Measurements from ENCODE around the gene MED6. TPM values are rescaled to one million over a fixed set of nuclear protein-coding genes. Genes with fewer than 3 reads are reported as not detected.

Gene MED6, protein sequence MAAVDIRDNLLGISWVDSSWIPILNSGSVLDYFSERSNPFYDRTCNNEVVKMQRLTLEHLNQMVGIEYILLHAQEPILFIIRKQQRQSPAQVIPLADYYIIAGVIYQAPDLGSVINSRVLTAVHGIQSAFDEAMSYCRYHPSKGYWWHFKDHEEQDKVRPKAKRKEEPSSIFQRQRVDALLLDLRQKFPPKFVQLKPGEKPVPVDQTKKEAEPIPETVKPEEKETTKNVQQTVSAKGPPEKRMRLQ
- 10 to 100 TPM; 49.1 to 50.7 TPM for total RNA-seq
- 50.6 TPM for polyA plus RNA-seq (2013, experiment 1 of 2)
- polyA plus RNA-seq (2013, experiment 2 of 2) = 44.4 TPM
- long read RNA-seq, experiment 1, transcript MED6-201 (8 exons, 1,995 nt) = major isoform, 10 of 24 reads
- long read RNA-seq, experiment 1, partial matches to known transcripts = 6 of 24 reads
- long read RNA-seq, experiment 1, other reads (novel, unspliced or antisense) = 6 of 24 reads
- long read RNA-seq, experiment 2, transcript MED6-206 (4 exons, 1,093 nt) = minor isoform, 6 of 47 reads
- long read RNA-seq, experiment 2, transcript MED6-201 (8 exons, 1,995 nt) = major isoform, 29 of 47 reads
- long read RNA-seq, experiment 2, partial matches to known transcripts = 1 of 47 reads
- long read RNA-seq, experiment 2, other reads (novel, unspliced or antisense) = 9 of 47 reads
- long read RNA-seq, experiment 3, transcript MED6-201 (8 exons, 1,995 nt) = major isoform, 33 of 41 reads
- long read RNA-seq, experiment 3, partial matches to known transcripts = 2 of 41 reads
- long read RNA-seq, experiment 3, other reads (novel, unspliced or antisense) = 5 of 41 reads
- long read RNA-seq, experiment 4, transcript MED6-206 (4 exons, 1,093 nt) = minor isoform, 18 of 118 reads
- long read RNA-seq, experiment 4, transcript MED6-201 (8 exons, 1,995 nt) = major isoform, 90 of 118 reads
- long read RNA-seq, experiment 4, partial matches to known transcripts = 5 of 118 reads
- long read RNA-seq, experiment 4, other reads (novel, unspliced or antisense) = 3 of 118 reads

DNA sequence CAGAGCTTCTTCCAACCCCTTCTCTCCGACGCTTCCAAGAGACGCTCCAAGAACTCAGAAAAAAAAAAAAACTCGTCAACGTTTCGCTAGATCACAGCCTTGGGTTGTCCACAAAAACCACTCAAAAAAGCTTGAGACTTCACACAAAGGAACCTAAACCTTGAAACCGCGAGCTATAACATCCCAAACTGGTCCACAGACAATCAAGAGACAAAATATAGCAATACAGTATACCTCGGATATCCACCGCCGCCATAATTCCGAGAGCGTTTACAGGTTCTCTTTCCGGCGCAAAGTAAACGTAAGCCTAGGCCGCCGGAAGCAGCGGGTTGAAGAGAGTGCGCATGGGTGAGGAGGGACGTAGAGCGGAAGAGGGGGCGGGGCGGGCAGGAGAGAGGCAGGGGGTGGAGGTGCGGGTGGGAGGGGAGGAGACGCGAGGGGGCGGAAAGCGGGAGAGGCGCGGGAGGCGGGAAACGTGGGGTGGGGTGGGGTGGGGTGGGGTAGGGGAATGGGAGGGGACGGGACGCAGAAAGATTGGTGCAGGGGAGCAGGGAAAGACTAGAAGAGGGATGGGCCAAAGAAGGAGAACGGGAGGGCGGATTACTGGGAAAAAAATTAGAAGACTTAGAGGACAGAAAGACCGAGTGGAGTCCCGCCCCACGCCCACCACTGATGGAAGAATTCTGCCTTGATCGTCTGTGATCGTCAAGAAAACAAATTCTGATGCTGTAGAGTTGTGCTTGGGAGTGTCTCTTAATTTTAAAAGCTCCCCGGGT, at the start of gene MED6:
MED6 (minus strand) TSS at position 274 of the 776 bp plus-strand sequence; CDS start at position 256, 18 bp downstream.
- Mint-ChIP-seq H3K4me1 (peaks cover 10% of the 10 kb centered on the region), H3K27ac (peak within 1 kb of the TSS; percentile 100), H3K4me3 (peak within 1 kb of the TSS; percentile 96), H3K27me3 (ENCODE audit: insufficient read depth) (peaks cover 4% of the 10 kb centered on the region), H3K9me3 (no peaks in the 10 kb centered on the region), H3K36me3 (ENCODE audit: low read depth) (peaks cover 6% of the 10 kb centered on the region)
- Histone ChIP-seq H3K27me3 (ENCODE audit: control insufficient read depth, insufficient read depth, low read length, poor library complexity, severe bottlenecking) (no peaks in the 10 kb centered on the region), H3K9ac (ENCODE audit: extremely low read depth, low read length, poor library complexity, severe bottlenecking) (peak within 1 kb of the TSS; percentile 89), H3K27ac (ENCODE audit: low read depth, low read length) (peak within 1 kb of the TSS; percentile 48), H3K36me3 (ENCODE audit: control insufficient read depth, insufficient read depth, low read length) (peaks cover 19% of the 10 kb centered on the region), H3K4me3 (ENCODE audit: low read length) (peak within 1 kb of the TSS; percentile 98), H3K4me1 (ENCODE audit: control insufficient read depth, insufficient read depth, low read length) (no peaks in the 10 kb centered on the region), H3K9me3 (ENCODE audit: control insufficient read depth, low read length) (no peaks in the 10 kb centered on the region)
- whole genome bisulfite sequencing, 2 experiments (ENCODE audit: insufficient coverage in 1 of 2, insufficient read length in 1 of 2) = 1 to 6% methylated on average over 19 to 33 of the region's 43 CpGs
- TF ChIP-seq CTCF (conservative IDR thresholded peaks at IDR 0.05) = no peak
- peak; percentile 97 for DNase-seq

DNA sequence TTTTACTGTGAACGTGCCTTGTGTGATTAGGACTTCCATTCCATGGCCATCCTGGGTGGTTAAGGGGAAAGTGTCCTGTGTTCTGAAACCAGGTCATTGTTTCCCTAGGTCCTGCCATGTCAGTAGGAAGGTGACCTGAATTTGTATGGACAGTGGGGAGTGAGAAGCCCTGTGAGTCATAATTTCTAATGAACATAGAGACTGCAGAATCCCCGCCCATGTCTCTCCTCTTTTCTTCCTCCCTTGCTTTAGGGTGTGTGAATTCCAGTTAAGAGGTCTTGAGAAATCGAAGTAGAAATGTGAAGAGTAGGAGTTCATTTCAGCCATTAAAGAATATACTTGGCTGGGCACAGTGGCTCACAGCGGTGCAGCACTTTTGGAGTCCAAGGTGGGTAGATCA, 49.3 kb upstream of the MED6 start:
- TF ChIP-seq CTCF (conservative IDR thresholded peaks at IDR 0.05) = no peak
- Mint-ChIP-seq H3K4me1 (peaks cover 35% of the 10 kb centered on the region), H3K4me3 (no peak overlapping the region), H3K9me3 (no peaks in the 10 kb centered on the region), H3K36me3 (ENCODE audit: low read depth) (peaks cover 19% of the 10 kb centered on the region), H3K27ac (no peak overlapping the region), H3K27me3 (ENCODE audit: insufficient read depth) (no peaks in the 10 kb centered on the region)
- Histone ChIP-seq H3K4me1 (ENCODE audit: control insufficient read depth, insufficient read depth, low read length) (peaks cover 15% of the 10 kb centered on the region), H3K4me3 (ENCODE audit: low read length) (no peak overlapping the region), H3K27ac (ENCODE audit: low read depth, low read length) (no peak overlapping the region), H3K9ac (ENCODE audit: extremely low read depth, low read length, poor library complexity, severe bottlenecking) (no peak overlapping the region), H3K27me3 (ENCODE audit: control insufficient read depth, insufficient read depth, low read length, poor library complexity, severe bottlenecking) (no peaks in the 10 kb centered on the region), H3K9me3 (ENCODE audit: control insufficient read depth, low read length) (no peaks in the 10 kb centered on the region), H3K36me3 (ENCODE audit: control insufficient read depth, insufficient read depth, low read length) (peaks cover 28% of the 10 kb centered on the region)
- WGBS, 2 experiments (ENCODE audit: insufficient coverage in 1 of 2, insufficient read length in 1 of 2) = 87 to 100% methylated on average over 2 to 4 of the region's 4 CpGs
- DNase-seq = no peak

- peaks cover 1% of the 10 kb centered on the region for H3K27me3 Mint-ChIP-seq (ENCODE audit: insufficient read depth)
Measured at GRCh38 chr14:70648346-70648745, 47.9 kb upstream of the MED6 start.

More at GRCh38 chr14:70648346-70648745, 47.9 kb upstream of the MED6 start:
- no peak for DNase-seq
- no peak overlapping the region for H3K4me3 Mint-ChIP-seq
- no peaks in the 10 kb centered on the region for H3K27me3 ChIP-seq (ENCODE audit: control insufficient read depth, insufficient read depth, low read length, poor library complexity, severe bottlenecking)
- H3K36me3 Mint-ChIP-seq (ENCODE audit: low read depth) = peaks cover 19% of the 10 kb centered on the region
- peaks cover 34% of the 10 kb centered on the region for H3K4me1 Mint-ChIP-seq
- H3K27ac ChIP-seq (ENCODE audit: low read depth, low read length) = no peak overlapping the region
- no peaks in the 10 kb centered on the region for H3K9me3 ChIP-seq (ENCODE audit: control insufficient read depth, low read length)
- H3K4me3 ChIP-seq (ENCODE audit: low read length) = no peak overlapping the region
- peaks cover 15% of the 10 kb centered on the region for H3K4me1 ChIP-seq (ENCODE audit: control insufficient read depth, insufficient read depth, low read length)
- peaks cover 23% of the 10 kb centered on the region for H3K36me3 ChIP-seq (ENCODE audit: control insufficient read depth, insufficient read depth, low read length)
- no peak overlapping the region for H3K27ac Mint-ChIP-seq
- no peak overlapping the region for H3K9ac ChIP-seq (ENCODE audit: extremely low read depth, low read length, poor library complexity, severe bottlenecking)
- no peaks in the 10 kb centered on the region for H3K9me3 Mint-ChIP-seq
- TF ChIP-seq CTCF (conservative IDR thresholded peaks at IDR 0.05) = no peak

All from endodermal cell (in vitro differentiated cells).